HepG2 (cell line): ENCODE results near the gene SLX4. TPM values are rescaled to one million over a fixed set of nuclear protein-coding genes. Genes with fewer than 3 reads are reported as not detected.

Experiments
- KLF9 ChIP-seq: IDR thresholded peaks from 2 replicates; pipeline ENCODE4 v1.6.1; 2016; ENCODE audit warnings: low read depth
- KMT2A ChIP-seq: sonication (generic); formaldehyde crosslinking; IDR thresholded peaks from 2 replicates; pipeline ENCODE4 v1.4.0; 2020; ENCODE audit warnings: missing genetic modification reagents
- NCOA2 ChIP-seq: sonication (generic); formaldehyde crosslinking; IDR thresholded peaks from 2 replicates; pipeline ENCODE4 v1.8.0; 2022; ENCODE audit warnings: inconsistent platforms
- THAP11 ChIP-seq: IDR thresholded peaks from 2 replicates; pipeline ENCODE4 v1.6.1; 2016; ENCODE audit warnings: missing biosample characterization, missing genetic modification reagents
- ZFP36L2 ChIP-seq: sonication (generic); formaldehyde crosslinking; IDR thresholded peaks from 2 replicates; pipeline ENCODE4 v1.4.0; 2020; ENCODE audit warnings: missing genetic modification reagents
- ZNF329 ChIP-seq: sonication (generic); formaldehyde crosslinking; IDR thresholded peaks from 2 replicates; pipeline ENCODE4 v1.9.0; 2021; ENCODE audit warnings: low read depth, mild to moderate bottlenecking, missing genetic modification reagents
- ZNF451 ChIP-seq: sonication (generic); formaldehyde crosslinking; IDR thresholded peaks from 2 replicates; pipeline ENCODE4 v1.5.0; 2020; ENCODE audit warnings: mild to moderate bottlenecking, missing genetic modification reagents
- ZNF562 ChIP-seq: sonication (generic); formaldehyde crosslinking; IDR thresholded peaks from 2 replicates; pipeline ENCODE4 v1.8.0; 2022; ENCODE audit warnings: missing genetic modification reagents, borderline replicate concordance
- ZNF605 ChIP-seq: sonication (generic); formaldehyde crosslinking; IDR thresholded peaks from 2 replicates; pipeline ENCODE4 v1.8.0; 2022; ENCODE audit warnings: mild to moderate bottlenecking, missing genetic modification reagents
- ZSCAN12 ChIP-seq: sonication (generic); formaldehyde crosslinking; IDR thresholded peaks from 2 replicates; pipeline ENCODE4 v1.9.0; 2021; ENCODE audit warnings: mild to moderate bottlenecking, missing genetic modification reagents
- polyA plus RNA-seq, 8 experiments: library from polyadenylated mRNA; depleted of rRNA in 3 of 8; stranded (reverse) in 7 of 8; unstranded in 1 of 8; fragments of >200 nt; fragmentation: Illumina TruSeq in 4 of 8; extraction: Trizol in 4 of 8; gene quantifications; 2 replicates each; pipeline versions ENCODE4 v1.2.1 to v1.2.3, GENCODE V29; 2011 to 2016; ENCODE audit warnings: low read depth in 4 of 8, missing spikeins in 1 of 8, mixed read lengths in 1 of 8; ENCODE audit not compliant: insufficient read depth in 1 of 8
- total RNA-seq, 5 experiments: library from RNA; depleted of rRNA; stranded (reverse); fragments of >200 nt; fragmentation: Illumina TruSeq; extraction: Trizol; gene quantifications; 2 replicates each; pipeline ENCODE4 v1.2.3, GENCODE V29; 2016; ENCODE audit warnings: low read depth in 1 of 5
- TF ChIP-seq, protein P1 (sequence below): sonication (generic); formaldehyde crosslinking; conservative IDR thresholded peaks from 2 replicates; pipeline ENCODE4 v1.5.0; 2020; ENCODE audit warnings: missing genetic modification reagents
- TF ChIP-seq, protein P2 (sequence below): sonication (generic); formaldehyde crosslinking; conservative IDR thresholded peaks from 2 replicates; pipeline ENCODE4 v1.4.0; 2020; ENCODE audit warnings: mild to moderate bottlenecking, missing genetic modification reagents, moderate library complexity
- TF ChIP-seq, protein P3 (sequence below): sonication (generic); formaldehyde crosslinking; IDR thresholded peaks from 2 replicates; pipeline ENCODE4 v1.4.0; 2020; ENCODE audit warnings: missing genetic modification reagents, low read depth, mild to moderate bottlenecking, borderline replicate concordance
- TF ChIP-seq, protein P4 (sequence below): sonication (generic); formaldehyde crosslinking; IDR thresholded peaks from 2 replicates; pipeline ENCODE4 v1.8.1; 2023; ENCODE audit warnings: mild to moderate bottlenecking, missing genetic modification reagents
- TF ChIP-seq, protein P5 (sequence below): sonication (generic); formaldehyde crosslinking; IDR thresholded peaks from 2 replicates; pipeline ENCODE4 v1.4.0; 2020; ENCODE audit warnings: missing genetic modification reagents
- TF ChIP-seq, protein P6 (sequence below): IDR thresholded peaks from 2 replicates; pipeline ENCODE4 v1.6.1; 2016; ENCODE audit warnings: missing biosample characterization, missing genetic modification reagents, low read depth
- TF ChIP-seq, protein P7 (sequence below): sonication (generic); formaldehyde crosslinking; IDR thresholded peaks from 2 replicates; pipeline ENCODE4 v1.8.1; 2023; ENCODE audit warnings: mild to moderate bottlenecking, moderate library complexity, missing genetic modification reagents

SLX4 gene
- total and polyA plus RNA-seq, 2 of the 13 experiments (the other 11 are each of a cell fraction or from before 2014, with no cell fraction given) = 1.1 to 3.6 TPM

DNA sequence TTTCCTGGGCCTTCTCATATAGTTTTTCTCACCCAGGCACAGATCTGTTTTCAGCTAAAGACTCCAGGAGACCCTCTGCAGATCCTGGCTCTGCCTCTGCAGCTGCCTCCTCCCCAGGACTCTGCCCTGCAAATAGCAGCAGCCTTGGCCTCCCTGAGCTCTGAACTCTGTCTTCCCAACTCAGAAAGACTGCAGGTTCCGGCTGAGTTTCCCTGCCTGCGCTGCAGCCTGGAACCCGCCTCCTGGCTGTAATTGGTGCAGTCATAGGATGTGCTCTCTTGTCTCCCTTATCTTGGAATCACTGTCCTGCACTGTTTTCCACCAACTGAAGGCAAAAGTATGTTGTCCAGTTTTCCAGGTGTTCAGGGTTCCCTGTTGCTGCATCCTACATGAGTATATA is 28.8 kb upstream of the SLX4 start (continued):
- TF ChIP-seq, protein P1, sequence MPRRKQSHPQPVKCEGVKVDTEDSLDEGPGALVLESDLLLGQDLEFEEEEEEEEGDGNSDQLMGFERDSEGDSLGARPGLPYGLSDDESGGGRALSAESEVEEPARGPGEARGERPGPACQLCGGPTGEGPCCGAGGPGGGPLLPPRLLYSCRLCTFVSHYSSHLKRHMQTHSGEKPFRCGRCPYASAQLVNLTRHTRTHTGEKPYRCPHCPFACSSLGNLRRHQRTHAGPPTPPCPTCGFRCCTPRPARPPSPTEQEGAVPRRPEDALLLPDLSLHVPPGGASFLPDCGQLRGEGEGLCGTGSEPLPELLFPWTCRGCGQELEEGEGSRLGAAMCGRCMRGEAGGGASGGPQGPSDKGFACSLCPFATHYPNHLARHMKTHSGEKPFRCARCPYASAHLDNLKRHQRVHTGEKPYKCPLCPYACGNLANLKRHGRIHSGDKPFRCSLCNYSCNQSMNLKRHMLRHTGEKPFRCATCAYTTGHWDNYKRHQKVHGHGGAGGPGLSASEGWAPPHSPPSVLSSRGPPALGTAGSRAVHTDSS (CRISPR knock-in tag) = no peak
- TF ChIP-seq ZNF329 (CRISPR knock-in tag) = no peak
- TF ChIP-seq, protein P2, sequence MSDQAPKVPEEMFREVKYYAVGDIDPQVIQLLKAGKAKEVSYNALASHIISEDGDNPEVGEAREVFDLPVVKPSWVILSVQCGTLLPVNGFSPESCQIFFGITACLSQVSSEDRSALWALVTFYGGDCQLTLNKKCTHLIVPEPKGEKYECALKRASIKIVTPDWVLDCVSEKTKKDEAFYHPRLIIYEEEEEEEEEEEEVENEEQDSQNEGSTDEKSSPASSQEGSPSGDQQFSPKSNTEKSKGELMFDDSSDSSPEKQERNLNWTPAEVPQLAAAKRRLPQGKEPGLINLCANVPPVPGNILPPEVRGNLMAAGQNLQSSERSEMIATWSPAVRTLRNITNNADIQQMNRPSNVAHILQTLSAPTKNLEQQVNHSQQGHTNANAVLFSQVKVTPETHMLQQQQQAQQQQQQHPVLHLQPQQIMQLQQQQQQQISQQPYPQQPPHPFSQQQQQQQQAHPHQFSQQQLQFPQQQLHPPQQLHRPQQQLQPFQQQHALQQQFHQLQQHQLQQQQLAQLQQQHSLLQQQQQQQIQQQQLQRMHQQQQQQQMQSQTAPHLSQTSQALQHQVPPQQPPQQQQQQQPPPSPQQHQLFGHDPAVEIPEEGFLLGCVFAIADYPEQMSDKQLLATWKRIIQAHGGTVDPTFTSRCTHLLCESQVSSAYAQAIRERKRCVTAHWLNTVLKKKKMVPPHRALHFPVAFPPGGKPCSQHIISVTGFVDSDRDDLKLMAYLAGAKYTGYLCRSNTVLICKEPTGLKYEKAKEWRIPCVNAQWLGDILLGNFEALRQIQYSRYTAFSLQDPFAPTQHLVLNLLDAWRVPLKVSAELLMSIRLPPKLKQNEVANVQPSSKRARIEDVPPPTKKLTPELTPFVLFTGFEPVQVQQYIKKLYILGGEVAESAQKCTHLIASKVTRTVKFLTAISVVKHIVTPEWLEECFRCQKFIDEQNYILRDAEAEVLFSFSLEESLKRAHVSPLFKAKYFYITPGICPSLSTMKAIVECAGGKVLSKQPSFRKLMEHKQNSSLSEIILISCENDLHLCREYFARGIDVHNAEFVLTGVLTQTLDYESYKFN = peak; percentile 78
- TF ChIP-seq ZFP36L2 = no peak
- TF ChIP-seq, protein P3, sequence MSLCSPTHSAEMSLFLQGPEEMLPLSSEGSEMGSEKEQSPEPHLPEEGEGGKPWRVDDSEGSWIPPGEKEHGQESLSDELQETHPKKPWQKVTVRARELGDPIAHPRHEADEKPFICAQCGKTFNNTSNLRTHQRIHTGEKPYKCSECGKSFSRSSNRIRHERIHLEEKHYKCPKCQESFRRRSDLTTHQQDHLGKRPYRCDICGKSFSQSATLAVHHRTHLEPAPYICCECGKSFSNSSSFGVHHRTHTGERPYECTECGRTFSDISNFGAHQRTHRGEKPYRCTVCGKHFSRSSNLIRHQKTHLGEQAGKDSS (CRISPR knock-in tag) = peak; percentile 31; the same call in 1 of the 2 replicates
- no peak for TF ChIP-seq ZNF451 (CRISPR knock-in tag)
- TF ChIP-seq ZNF605 (CRISPR knock-in tag) = peak; percentile 73; the same call in 1 of the 2 replicates
- no peak for TF ChIP-seq ZSCAN12 (CRISPR knock-in tag)
- TF ChIP-seq, protein P4, sequence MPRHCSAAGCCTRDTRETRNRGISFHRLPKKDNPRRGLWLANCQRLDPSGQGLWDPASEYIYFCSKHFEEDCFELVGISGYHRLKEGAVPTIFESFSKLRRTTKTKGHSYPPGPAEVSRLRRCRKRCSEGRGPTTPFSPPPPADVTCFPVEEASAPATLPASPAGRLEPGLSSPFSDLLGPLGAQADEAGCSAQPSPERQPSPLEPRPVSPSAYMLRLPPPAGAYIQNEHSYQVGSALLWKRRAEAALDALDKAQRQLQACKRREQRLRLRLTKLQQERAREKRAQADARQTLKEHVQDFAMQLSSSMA (CRISPR knock-in tag) = no peak
- TF ChIP-seq NCOA2 (CRISPR knock-in tag) = 0 out of 2 replicates have a peak, but pooled peaks have one; percentile 10
- TF ChIP-seq, protein P5, sequence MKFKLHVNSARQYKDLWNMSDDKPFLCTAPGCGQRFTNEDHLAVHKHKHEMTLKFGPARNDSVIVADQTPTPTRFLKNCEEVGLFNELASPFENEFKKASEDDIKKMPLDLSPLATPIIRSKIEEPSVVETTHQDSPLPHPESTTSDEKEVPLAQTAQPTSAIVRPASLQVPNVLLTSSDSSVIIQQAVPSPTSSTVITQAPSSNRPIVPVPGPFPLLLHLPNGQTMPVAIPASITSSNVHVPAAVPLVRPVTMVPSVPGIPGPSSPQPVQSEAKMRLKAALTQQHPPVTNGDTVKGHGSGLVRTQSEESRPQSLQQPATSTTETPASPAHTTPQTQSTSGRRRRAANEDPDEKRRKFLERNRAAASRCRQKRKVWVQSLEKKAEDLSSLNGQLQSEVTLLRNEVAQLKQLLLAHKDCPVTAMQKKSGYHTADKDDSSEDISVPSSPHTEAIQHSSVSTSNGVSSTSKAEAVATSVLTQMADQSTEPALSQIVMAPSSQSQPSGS (CRISPR knock-in tag) = 0 out of 2 replicates have a peak, but pooled peaks have one; percentile 21
- TF ChIP-seq, protein P6, sequence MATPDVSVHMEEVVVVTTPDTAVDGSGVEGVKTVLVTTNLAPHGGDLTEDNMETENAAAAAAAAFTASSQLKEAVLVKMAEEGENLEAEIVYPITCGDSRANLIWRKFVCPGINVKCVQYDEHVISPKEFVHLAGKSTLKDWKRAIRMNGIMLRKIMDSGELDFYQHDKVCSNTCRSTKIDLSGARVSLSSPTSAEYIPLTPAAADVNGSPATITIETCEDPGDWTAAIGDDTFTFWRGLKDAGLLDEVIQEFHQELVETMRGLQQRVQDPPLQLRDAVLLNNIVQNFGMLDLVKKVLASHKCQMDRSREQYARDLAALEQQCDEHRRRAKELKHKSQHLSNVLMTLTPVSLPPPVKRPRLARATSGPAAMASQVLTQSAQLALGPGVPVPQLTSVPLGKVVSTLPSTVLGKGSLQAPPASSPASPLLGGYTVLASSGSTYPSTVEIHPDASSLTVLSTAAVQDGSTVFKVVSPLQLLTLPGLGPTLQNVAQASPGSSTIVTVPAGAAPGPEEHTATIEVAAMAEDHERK = no peak
- TF ChIP-seq, protein P7, sequence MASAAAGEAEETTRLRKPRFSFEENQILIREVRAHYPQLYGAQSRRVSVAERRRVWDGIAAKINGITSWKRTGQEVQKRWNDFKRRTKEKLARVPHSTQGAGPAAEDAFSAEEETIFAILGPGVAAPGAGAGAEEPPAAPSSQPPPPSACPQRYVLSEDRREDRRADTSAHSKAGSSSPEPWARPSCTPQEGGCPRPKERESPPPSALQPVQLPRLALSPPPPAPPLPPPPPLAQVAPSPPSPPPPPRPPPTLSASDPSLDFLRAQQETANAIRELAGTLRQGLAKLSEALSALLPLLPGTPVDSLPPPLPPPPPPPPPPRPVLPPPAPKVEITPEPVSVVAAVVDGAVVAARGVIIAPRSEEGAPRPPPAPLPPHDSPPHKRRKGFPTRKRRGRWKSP (CRISPR knock-in tag) = no peak
- no peak for TF ChIP-seq KMT2A (CRISPR knock-in tag)
- no peak for TF ChIP-seq THAP11 (CRISPR knock-in tag)
- no peak for TF ChIP-seq KLF9 (CRISPR knock-in tag)
- TF ChIP-seq ZNF562 = no peak
